CD4-positive, alpha-beta T cell treated with Interleukin-15 for 4 hours (primary cell): ENCODE results near the gene TCEA3.
A peak's percentile ranks its signal among the peaks of the same experiment; 100 is the strongest.
"Not testable (repeated sequence)": the region's sequence is repeated elsewhere in the genome, so short reads cannot be mapped to it uniquely, and the experiment has no call there.

Experiments used
- DNase-seq: peaks from one replicate; pipeline ENCODE4 v3.0.0-alpha.2; 2020; ENCODE audit warnings: low spot score

TCEA3 gene

GRCh38 chr1:23392125-23392855, 32.3 kb downstream of the TCEA3 start:
- DNase-seq, result no peak

GRCh38 chr1:23389837-23390321, 34.7 kb downstream of the TCEA3 start:
- no peak for DNase-seq

GRCh38 chr1:23387494-23387893, 37.1 kb downstream of the TCEA3 start:
- DNase-seq, result no peak

GRCh38 chr1:23385119-23385621, 39.4 kb downstream of the TCEA3 start:
- DNase-seq, result no peak

GRCh38 chr1:23384312-23385058, 40.1 kb downstream of the TCEA3 start:
- DNase-seq, result no peak

- DNase-seq, result no peak
Measured at GRCh38 chr1:23383577-23384311, 40.8 kb downstream of the TCEA3 start.

GRCh38 chr1:23381233-23381885, 43.2 kb downstream of the TCEA3 start:
- no peak for DNase-seq

- DNase-seq, result no peak
Measured at GRCh38 chr1:23380719-23381118, 43.8 kb downstream of the TCEA3 start.

GRCh38 chr1:23380236-23380635, 44.3 kb downstream of the TCEA3 start:
- DNase-seq, result not testable (repeated sequence)

- no peak for DNase-seq
Measured at GRCh38 chr1:23376890-23377811, 47.4 kb downstream of the TCEA3 start.

- DNase-seq, result not testable (repeated sequence)
Measured at GRCh38 chr1:23374079-23374735, 50.3 kb downstream of the TCEA3 start.

- DNase-seq, result no peak
Measured at GRCh38 chr1:23371987-23372880, 52.3 kb downstream of the TCEA3 start.

GRCh38 chr1:23370709-23371584, 53.6 kb downstream of the TCEA3 start:
- no peak for DNase-seq

GRCh38 chr1:23370330-23370708, 54.2 kb downstream of the TCEA3 start:
- no peak for DNase-seq

GRCh38 chr1:23369335-23370013, 55.1 kb downstream of the TCEA3 start, which contains the start of gene ZNF436:
TSS of gene ZNF436 (minus strand) at chr1:23369836. CDS start at chr1:23368005, 1,831 bp downstream.
- DNase-seq, result peak; percentile 11

GRCh38 chr1:23368562-23369334, 55.8 kb downstream of the TCEA3 start:
- peak; percentile 80 for DNase-seq
